Ascending aorta (tissue), 2 donors: ENCODE data around the gene VTN. TPM values are rescaled to one million over a fixed set of nuclear protein-coding genes. Genes with fewer than 3 reads are reported as not detected.
A peak's percentile ranks its signal among the peaks of the same experiment; 100 is the strongest.

Experiments used
- DNase-seq, 2 donors: peaks; one replicate each; pipeline ENCODE4 v3.0.0-alpha.2; 2019; ENCODE audit warnings: low spot score in 2 of 2
- H3K27ac ChIP-seq, 2 donors: fragments of 200-600 bp; sonication (generic); one replicate each; pipeline ENCODE4 v1.5.1; 2016 to 2017; ENCODE audit warnings: mild to moderate bottlenecking in 1 of 2
- H3K27me3 ChIP-seq: fragments of 200-600 bp; sonication (generic); one replicate; pipeline ENCODE4 v1.5.1; 2017
- H3K36me3 ChIP-seq, 2 donors: fragments of 200-600 bp; sonication (generic); one replicate each; pipeline ENCODE4 v1.5.1; 2016
- H3K4me1 ChIP-seq, 2 donors: fragments of 200-600 bp; sonication (generic); one replicate each; pipeline ENCODE4 v1.5.1; 2016 to 2017; ENCODE audit warnings: mild to moderate bottlenecking in 1 of 2
- H3K4me3 ChIP-seq, 2 donors: fragments of 200-600 bp; sonication (generic); one replicate each; pipeline ENCODE4 v1.5.1; 2016 to 2017; ENCODE audit warnings: mild to moderate bottlenecking in 1 of 2
- H3K9me3 ChIP-seq, 2 donors: fragments of 200-600 bp; sonication (generic); one replicate each; pipeline ENCODE4 v1.5.1; 2016
- intact Hi-C: fragments of 100-400 bp; cut with DNase I; formaldehyde crosslinking; loops from one replicate; pipeline ENCODE4 v1.15.1; 2023
- total RNA-seq: library from RNA; depleted of rRNA; stranded (reverse); fragments of >200 nt; gene quantifications from one replicate; pipeline ENCODE4 v1.1.0, GENCODE V29; 2016
- TF ChIP-seq, protein P1 (sequence below), 3 experiments: fragments of 200-600 bp in 2 of 3; fragments of 450-650 bp in 1 of 3; sonication (generic) in 2 of 3; IDR thresholded peaks; one replicate each; pipeline ENCODE4 v1.5.1; 2016 to 2019; ENCODE audit warnings: antibody characterized with exemption in 3 of 3, mild to moderate bottlenecking in 1 of 3, moderate library complexity in 1 of 3

Gene VTN
- total RNA-seq, 1 donor from 2014 or later: 7.5 TPM

DNA sequence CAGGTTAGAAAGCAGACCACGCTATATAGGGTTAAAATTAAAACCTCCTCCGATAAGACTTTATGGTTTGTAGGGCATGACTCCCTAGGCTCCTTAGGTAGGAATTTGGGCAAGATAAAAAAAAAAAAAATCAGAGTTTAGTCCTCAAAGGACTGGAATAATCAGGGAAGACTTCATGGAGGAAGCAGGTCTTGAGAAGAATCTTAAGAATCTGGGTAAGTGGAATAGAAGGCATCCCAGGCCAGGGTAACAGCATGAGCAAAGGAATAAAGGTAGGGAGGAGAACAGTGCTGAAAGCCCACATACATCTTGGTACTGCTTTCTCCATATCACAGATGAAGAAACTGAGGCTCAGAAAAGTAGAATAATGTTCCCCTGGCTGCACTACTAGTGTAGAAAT, 20.5 kb upstream of the VTN start:
- H3K4me3 ChIP-seq: no peak overlapping the region
- DNase-seq: no peak
- intact Hi-C loops: no loop called here
- no peaks in the 10 kb centered on the region for H3K4me1 ChIP-seq
- TF ChIP-seq, protein P1, sequence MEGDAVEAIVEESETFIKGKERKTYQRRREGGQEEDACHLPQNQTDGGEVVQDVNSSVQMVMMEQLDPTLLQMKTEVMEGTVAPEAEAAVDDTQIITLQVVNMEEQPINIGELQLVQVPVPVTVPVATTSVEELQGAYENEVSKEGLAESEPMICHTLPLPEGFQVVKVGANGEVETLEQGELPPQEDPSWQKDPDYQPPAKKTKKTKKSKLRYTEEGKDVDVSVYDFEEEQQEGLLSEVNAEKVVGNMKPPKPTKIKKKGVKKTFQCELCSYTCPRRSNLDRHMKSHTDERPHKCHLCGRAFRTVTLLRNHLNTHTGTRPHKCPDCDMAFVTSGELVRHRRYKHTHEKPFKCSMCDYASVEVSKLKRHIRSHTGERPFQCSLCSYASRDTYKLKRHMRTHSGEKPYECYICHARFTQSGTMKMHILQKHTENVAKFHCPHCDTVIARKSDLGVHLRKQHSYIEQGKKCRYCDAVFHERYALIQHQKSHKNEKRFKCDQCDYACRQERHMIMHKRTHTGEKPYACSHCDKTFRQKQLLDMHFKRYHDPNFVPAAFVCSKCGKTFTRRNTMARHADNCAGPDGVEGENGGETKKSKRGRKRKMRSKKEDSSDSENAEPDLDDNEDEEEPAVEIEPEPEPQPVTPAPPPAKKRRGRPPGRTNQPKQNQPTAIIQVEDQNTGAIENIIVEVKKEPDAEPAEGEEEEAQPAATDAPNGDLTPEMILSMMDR (IDR thresholded peaks at IDR 0.05): no peak
- no peak overlapping the region for H3K27ac ChIP-seq
- H3K36me3 ChIP-seq: peaks cover 51 to 66% of the 10 kb centered on the region in 2 donors
- no peaks in the 10 kb centered on the region for H3K9me3 ChIP-seq
- no peaks in the 10 kb centered on the region for H3K27me3 ChIP-seq

DNA sequence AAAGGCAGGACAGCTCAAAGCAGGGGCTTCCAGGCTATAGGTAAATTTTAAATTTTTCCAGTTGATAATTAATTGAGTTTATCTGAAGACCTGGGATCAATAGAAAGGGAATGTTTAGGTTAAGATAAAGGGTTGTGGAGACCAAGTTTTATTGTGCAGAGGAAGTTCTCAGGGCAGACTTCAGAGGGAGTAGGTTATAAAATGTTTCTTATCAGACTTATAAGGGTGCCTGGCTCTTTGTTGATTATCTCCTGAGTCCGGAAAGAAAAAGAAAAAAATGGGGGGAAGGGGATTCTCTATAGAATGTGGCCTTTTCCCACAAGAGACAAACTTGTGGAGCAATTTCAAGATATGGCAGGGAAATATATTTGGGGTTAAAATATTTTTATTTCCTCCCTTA, 20.0 kb upstream of the VTN start:
- Histone ChIP-seq H3K36me3 (peaks cover 55 to 64% of the 10 kb centered on the region in 2 donors), H3K27me3 (no peaks in the 10 kb centered on the region), H3K4me1 (no peaks in the 10 kb centered on the region), H3K9me3 (no peaks in the 10 kb centered on the region), H3K4me3 (no peak overlapping the region), H3K27ac (no peak overlapping the region)
- intact Hi-C loops: no loop called here
- DNase-seq: no peak
- TF ChIP-seq, protein P1 (IDR thresholded peaks at IDR 0.05): no peak

DNA sequence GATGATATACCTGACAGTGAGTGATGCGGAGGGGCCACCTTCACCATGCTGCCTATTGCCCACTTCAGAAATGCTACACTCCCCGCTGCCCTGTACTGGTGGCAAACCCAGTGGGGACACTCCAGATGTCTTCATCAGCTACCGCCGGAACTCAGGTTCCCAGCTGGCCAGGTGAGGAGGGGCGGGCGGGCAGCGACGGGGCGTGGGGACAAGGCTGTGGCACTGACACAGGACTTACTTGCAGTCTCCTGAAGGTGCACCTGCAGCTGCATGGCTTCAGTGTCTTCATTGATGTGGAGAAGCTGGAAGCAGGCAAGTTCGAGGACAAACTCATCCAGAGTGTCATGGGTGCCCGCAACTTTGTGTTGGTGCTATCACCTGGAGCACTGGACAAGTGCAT, 18.0 kb upstream of the VTN start:
- TF ChIP-seq, protein P1 (IDR thresholded peaks at IDR 0.05): no peak
- no peak overlapping the region for H3K4me3 ChIP-seq
- H3K27ac ChIP-seq: no peak overlapping the region
- intact Hi-C loops: no loop called here
- no peaks in the 10 kb centered on the region for H3K9me3 ChIP-seq
- H3K36me3 ChIP-seq: peaks cover 53 to 55% of the 10 kb centered on the region in 2 donors
- H3K27me3 ChIP-seq: no peaks in the 10 kb centered on the region
- peak in 1 of 2 donors; percentile 5 for DNase-seq
- H3K4me1 ChIP-seq: no peaks in the 10 kb centered on the region

DNA sequence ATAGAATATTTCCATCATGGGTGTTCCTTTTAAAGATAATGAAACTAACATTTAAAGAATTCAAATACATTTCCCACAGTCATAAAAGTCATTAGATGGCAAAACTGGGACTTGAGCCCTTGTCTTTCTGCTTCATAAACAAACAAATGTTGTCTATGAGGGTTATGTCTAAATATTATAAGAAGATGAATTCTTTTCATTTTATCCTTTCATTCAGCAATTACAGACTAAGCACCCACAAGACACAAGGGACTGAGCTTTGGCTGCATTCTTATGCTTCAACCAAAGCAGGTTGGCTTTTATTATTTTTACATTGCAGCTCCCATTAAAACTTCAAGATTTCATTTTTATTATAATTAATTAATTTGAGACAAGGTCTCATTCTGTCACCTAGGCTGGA, 16.3 kb upstream of the VTN start:
- H3K36me3 ChIP-seq: peaks cover 41 to 46% of the 10 kb centered on the region in 2 donors
- DNase-seq: no peak
- H3K27ac ChIP-seq: no peak overlapping the region
- H3K4me3 ChIP-seq: no peak overlapping the region
- H3K4me1 ChIP-seq: no peaks in the 10 kb centered on the region
- H3K27me3 ChIP-seq: no peaks in the 10 kb centered on the region
- TF ChIP-seq, protein P1 (IDR thresholded peaks at IDR 0.05): no peak
- no peaks in the 10 kb centered on the region for H3K9me3 ChIP-seq
- intact Hi-C loops: no loop called here

DNA sequence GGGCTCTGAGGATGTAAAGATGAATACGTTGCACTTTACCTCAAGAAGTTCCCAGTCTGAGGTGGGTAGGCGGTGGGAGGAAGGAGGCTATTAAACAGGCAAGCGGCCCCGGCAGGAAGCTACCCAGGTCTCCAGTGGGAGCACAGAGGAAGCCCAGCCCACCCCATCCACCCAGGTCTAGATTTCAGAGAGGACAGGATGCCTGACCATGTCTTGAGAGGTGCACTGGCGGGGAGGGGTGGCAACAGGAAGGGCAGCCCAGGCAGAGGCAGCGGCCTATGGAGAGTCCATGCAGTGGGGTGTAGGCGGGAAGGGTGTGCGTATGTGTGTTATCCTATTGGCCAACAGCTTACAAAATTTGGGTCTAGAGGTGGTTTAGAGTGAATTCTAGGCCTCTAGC, 15.3 kb upstream of the VTN start:
- Histone ChIP-seq H3K36me3 (peaks cover 33 to 39% of the 10 kb centered on the region in 2 donors), H3K4me1 (no peaks in the 10 kb centered on the region), H3K27me3 (no peaks in the 10 kb centered on the region), H3K9me3 (no peaks in the 10 kb centered on the region), H3K4me3 (peak overlapping the region in 1 of 2 donors; percentile 60), H3K27ac (no peak overlapping the region)
- intact Hi-C loops: no loop called here
- TF ChIP-seq, protein P1 (IDR thresholded peaks at IDR 0.05): no peak
- DNase-seq: peak in 1 of 2 donors; percentile 1

DNA sequence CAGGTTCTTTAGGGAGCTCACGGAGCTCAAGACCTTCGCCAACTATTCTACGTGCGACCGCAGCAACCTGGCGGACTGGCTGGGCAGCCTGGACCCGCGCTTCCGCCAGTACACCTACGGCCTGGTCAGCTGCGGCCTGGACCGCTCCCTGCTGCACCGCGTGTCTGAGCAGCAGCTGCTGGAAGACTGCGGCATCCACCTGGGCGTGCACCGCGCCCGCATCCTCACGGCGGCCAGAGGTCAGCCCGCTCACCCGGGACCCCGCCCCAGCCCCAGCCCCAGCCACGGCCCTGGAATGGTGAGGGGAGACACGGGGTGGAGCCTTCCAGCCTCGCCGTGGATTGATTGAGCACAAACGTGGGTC, 14.9 kb upstream of the VTN start:
- Histone ChIP-seq H3K4me3 (peak overlapping the region; percentile 27 to 60), H3K27ac (no peak overlapping the region), H3K4me1 (no peaks in the 10 kb centered on the region), H3K36me3 (peaks cover 32 to 35% of the 10 kb centered on the region in 2 donors), H3K27me3 (no peaks in the 10 kb centered on the region), H3K9me3 (no peaks in the 10 kb centered on the region)
- intact Hi-C loops: no loop called here
- TF ChIP-seq, protein P1 (IDR thresholded peaks at IDR 0.05): no peak
- DNase-seq: no peak
